HG03066 (cell line): Measurements from ENCODE around the gene ACOT7.
"Not testable (repeated sequence)": the region's sequence is repeated elsewhere in the genome, so short reads cannot be mapped to it uniquely, and the experiment has no call there.

Experiments used
- ATAC-seq: cut with Tn5 transposase; IDR thresholded peaks from one replicate; pipeline ENCODE4 v1.9.1; 2021; ENCODE audit warnings: low read depth; ENCODE audit not compliant: unreplicated experiment

Gene ACOT7

DNA sequence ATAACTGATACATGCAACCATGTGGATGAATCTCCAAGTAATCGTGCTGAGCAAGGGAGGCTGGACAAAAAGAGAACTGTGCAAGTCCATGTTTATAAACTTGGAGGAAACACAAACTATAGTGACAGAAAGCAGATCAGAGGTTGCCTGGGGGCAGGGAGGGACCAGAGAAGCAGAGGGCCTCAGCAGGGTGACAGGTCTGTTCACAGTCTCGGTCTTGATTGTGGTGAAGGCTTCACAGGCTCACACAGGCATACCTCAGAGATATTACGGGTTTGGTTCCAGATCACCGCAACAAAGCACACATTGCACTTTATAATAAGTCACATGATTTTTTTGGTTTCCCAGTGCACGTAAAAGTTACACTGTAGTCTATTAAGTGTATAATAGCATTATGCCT is 28.5 kb downstream of the ACOT7 start:
- no peak for ATAC-seq

DNA sequence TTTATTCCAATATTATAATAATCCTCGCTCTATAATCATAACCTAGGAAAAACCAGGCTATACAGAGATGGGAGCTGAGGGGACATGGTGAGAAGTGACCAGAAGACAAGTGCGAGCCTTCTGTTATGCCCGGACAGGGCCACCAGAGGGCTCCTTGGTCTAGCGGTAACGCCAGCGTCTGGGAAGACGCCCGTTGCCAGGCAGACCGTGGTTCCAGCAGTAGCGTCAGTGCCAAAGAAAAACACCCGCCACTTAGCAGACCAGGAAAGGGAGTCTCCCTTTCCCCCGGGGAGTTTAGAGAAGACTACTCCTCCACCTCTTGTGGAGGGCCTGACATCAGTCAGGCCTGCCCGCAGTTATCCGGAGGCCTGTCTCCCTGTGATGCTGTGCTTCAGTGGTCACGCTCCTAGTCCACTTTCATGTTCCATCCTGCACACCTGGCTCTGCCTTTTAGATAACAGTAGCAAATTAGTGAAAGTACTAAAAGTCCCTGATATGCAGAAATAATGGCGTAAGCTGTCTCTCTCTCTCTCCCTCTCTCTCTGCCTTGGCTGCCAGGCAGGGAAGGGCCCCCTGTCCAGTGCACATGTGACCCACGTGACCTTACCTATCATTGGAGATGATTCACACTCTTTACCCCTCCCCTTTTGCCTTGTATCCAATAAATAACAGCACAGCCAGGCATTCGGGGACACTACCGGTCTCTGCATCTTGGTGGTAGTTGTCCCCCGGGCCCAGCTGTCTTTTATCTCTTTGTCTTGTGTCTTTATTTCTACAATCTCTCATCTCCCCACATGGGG is 30.3 kb downstream of the ACOT7 start:
- not testable (repeated sequence) for ATAC-seq

DNA sequence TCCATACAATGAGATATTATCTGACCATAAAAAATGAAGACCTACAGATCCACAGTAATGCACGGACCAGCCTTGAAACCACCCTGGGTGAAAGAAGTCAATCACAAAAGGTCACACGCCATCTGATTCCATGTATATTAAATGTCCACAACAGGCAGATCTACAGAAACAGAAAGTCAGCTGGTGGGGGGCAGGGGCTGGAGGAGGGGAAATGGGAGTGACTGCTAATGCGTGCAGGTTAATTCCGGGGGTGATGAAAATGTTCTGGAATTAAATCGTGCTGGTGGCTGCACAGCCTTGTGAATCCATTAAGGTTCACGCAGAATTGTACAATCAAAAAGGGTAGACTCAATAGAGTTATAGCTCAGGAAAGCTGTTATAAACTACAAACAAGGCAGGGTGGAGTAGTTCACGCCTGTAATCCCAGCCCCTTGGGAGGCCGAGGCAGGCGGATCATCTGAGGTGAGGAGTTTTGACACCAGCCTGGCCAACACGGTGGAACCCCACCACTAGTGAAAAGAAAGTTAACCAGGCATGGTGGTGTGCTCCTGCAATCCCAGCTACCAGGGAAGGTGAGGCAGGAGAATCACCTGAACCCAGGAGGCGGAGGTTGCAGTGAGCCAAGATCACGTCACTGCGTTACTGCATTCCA is 32.3 kb downstream of the ACOT7 start:
- no peak for ATAC-seq

DNA sequence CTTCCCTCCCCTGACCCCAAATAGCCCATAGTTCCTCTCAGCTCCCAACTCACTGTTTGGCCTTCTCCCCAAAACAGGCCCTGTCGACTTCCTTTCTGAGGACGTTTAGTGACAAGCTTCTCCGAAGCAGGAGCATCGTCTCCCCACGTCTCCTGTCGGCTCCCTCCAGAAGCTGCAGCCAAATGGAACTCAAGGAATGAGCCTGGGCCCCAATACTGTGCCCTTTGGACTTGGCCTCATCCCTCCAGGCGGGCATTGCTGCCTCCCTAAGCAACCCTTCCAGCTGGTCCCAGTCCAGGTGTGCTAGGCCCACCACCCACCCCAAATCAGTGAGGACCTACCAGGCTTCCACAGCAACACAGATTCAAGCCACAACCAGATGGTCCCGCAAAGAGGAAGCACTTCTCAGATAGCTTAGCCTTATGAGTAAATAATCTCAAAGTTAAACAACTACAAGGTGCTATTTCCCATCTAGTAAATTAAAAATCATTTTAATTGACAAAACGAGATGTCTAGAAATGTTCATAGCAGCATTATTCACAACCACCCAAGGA is 33.0 kb downstream of the ACOT7 start:
- ATAC-seq, result no peak

DNA sequence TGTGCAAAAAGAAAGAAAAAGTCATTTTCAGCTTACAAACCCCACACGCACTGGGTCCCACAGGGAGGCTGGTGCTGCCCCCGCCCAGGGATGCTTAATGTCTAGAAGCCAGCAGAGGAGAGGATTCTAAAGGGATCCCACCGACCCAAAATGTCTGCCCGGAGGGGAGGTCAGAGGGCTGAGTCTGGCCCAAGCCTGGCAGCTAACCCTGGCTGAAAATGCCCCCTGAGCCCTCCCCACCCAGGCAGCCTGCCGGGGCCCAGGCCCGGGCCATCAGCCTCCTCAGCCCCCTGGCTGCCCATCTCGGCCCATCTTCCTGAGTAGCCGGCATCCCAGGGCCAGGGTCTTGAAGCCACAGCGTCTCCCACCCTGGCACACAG is 33.5 kb downstream of the ACOT7 start:
- ATAC-seq, result no peak

DNA sequence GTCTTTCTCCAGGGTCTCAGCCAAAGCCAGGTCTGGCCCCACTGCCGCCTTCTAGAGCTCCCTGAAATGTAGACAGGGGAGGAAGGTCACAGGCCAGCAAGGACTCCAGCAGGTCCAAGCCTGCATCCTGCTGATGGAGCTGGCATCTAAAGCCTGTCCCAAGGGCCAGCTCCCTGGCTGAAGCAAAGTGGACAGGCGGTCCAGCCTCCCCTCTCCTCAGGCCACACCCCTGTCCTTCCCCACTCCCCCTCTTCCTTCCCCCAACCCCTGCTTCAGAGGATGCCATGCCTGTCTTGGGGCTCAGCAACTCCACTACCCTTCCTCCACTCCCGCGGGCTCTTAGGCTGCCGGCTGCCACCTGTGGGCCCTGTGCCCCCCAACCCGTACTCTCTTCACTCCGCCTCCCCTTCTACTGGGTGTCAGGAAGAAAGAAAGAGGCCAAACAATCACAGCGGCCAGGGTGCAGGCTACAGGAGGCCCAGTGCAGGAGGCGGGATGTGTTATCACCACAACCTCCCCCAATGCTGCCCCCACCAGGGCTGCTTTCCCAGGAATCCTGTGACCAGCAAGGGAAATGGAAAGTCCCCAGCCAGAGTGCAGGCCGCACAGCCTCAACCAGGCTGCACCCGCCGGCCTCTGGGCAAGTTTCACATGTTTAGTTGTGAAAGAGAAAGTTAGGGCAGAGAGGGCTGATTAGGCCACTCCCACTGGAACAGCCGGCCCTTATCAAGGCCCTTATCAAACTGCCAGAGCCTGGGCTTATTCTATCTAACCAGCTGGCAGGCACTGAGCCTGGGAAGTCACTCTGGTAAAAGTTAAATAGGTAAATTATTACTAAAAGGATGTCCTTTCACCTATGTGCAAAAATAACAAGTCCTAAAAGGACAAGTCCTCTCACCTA is 34.1 kb downstream of the ACOT7 start:
- ATAC-seq, result peak; percentile 85

DNA sequence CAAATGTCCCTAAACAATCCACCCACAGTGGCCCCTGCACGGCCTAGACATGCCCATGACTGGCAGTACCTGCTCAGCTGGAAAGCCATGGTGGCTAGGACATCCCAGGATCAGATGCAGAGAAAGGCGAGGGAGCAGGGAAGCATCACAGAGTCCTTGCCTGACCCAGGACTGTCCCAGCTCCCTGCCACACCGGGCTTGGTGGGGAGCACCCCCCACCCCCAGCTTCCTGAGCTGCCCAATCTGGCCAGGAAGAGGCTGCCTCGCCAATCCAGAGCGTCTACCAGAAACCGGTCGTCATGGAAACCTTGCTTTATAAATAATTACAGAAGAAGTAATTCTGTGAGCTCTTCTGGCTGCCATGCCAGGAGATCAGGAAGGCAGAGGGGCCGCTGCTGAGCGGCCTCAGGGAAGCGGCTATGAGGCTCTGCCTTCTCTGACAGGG is 34.8 kb downstream of the ACOT7 start:
- ATAC-seq, result no peak

DNA sequence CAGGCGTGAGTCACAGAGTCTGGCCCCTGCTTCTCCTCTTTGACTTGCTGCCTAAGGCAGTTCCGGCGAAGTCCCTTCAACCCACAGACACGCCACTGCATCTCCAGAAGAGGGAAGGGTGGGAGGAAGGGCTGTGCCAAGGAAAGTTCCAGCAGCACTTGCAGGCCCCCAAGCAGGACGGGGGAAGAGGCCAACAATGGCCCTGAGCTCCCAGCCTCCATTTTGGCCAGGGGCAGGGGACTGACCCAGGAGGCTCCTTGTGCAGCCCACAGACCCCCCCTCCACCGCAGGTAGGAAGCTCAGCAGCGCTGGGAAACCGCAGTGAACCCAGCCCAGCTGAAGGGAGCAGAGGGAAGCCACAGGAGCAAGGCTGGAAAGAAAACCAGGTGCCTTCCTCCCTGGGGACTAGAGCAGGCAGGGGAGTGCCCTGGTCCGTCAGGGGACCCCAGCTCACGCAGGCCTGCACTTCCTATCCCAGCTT is 35.4 kb downstream of the ACOT7 start:
- ATAC-seq, result no peak

DNA sequence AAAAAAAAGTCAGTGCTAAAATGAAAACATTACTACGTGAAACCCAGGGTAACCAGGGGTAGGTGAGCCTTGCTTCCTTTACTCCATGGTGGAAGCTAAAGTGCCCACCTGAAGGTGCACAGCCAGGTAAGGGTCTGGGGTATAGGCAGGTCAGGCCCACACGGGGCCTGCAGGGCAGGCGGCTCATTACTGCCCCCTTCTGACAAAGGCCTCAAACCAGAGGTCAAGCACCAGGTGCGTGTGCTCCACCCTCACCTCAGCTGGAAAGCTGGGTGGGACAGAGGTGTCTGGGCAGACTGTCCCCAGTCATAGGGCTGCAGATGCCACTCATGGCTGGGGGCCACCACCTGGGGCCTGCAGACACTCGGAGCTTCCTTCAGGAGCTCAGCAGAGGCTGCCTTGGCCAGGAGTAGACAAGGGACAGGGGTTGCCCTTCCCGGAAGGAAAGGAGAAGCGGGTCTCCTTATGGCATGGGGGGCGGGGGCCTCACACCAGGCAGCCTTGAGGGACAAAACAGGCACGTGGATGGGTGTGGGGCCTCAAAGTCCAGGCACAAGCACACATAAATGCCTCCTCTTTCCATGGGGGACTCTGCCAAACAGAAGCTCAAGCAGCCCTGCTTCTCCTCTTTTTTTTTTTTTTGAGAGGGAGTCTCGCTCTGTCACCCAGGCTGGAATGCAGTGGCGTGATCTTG is 36.2 kb downstream of the ACOT7 start:
- ATAC-seq, result no peak

DNA sequence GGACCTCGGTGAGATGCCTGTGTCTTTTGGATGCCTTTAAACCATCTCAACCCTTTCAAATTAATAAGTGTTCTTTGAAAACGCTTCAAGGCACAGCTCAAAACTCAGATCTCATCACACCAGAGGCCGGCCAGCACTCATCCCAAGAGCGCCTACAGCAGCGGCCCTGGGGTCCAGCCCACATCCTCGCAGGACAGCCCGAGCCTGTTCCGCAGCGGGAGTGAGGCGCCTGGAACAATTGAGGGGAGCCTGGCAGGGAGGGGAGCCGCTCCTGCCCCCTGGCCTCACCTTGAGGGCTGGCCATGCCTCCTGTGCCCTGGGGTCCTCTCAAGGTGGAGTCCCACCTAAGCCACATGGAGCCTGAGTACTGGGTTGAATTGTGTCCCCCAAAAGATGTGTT is 37.9 kb downstream of the ACOT7 start:
- no peak for ATAC-seq

DNA sequence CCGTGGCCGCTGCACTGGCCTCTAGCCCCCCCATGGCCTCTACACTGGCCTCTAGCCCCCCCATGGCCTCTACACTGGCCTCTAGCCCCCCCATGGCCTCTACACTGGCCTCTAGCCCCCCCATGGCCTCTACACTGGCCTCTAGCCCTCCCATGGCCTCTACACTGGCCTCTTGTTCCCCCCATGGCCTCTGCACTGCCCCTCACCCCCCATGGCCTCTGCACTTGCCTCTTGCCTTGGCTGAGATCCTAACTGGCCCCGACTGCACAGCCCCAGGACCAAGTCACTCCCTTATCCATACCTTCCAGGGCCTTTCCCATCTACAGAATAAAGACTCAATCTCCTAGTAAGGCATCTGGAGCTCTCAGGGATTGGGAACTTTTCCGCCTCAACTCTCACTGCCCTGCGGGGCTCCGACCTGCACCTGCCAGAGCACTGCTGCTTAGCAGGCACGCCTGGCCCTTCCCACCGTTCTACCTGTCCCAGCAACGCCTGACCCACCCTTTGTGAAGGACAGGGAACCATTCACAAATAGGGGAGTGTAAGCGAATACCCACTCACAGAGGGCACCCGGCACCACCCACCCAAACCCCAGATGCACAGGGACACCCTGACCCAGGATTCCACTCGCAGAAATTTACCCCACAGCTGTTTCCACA is 38.8 kb downstream of the ACOT7 start:
- no peak for ATAC-seq

DNA sequence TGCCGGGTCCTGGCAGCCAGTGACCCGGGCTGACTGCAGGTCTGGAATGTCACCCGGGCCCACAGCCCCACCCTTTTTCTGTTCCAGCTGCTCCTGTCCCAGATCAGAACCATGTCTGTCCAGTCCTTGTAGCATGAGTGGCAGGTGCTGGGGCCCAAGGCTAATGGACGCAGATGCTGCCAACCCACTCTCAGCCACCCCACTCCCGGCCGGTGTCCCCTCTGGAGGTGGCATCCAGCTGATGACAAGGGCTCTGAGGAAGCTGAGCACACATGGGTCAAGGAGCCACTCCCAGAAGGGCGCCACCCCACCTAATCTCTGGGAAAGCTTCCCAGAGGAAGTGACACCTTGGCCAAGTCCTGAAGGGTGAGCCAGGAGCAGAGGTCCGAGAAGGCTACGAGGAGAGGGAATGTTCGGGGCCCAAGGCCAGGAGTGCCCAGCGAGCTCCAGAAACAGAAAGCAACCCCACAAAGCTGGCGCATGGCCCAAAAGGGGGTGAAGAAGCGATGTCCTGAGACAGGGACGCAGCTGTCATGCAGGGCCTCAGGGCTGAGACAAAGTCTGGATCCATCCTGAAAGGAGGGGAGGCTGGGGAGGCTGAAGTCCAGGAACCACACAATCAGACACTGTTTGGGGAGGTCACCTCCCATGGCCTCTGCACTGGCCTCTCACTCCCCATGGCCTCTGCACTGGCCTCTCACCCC is 39.5 kb downstream of the ACOT7 start:
- no peak for ATAC-seq

DNA sequence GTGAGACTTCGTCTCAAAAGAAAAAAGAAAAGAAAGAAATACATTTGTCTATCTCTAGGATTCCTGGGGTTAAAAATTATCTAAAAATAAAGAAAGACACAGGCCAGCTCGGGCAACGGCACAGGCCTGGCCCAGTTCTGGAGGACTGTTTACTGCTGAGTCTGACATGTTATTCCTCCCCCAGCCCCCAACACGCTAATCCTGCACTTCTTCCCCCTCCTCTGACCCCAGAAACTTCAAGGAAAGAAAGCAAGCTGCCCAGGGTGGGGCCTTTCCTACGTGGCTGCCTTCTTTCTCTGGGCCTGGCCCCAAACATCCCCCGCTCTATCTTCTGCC is 40.0 kb downstream of the ACOT7 start:
- ATAC-seq, result no peak

DNA sequence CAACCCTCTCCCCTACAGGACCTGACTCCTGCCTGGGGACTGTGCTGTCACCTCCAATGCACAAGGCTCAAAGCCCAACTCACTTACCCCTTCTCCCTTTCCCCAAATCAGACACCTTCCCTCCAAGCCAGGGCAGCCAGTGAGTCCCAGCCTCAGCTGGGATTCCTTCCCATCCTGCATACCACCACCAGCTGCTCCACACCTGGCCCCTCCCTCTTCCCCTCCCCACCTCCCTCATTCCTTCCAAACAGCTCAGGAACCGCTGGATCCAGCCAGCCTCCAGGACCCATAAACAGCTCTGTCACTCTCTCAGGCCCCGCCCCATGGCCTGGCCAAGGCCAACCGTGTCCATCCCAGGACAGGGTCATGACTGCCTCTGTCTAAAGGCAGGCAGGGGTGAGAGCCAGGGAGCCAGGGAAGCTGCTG is 41.4 kb downstream of the ACOT7 start:
- no peak for ATAC-seq

DNA sequence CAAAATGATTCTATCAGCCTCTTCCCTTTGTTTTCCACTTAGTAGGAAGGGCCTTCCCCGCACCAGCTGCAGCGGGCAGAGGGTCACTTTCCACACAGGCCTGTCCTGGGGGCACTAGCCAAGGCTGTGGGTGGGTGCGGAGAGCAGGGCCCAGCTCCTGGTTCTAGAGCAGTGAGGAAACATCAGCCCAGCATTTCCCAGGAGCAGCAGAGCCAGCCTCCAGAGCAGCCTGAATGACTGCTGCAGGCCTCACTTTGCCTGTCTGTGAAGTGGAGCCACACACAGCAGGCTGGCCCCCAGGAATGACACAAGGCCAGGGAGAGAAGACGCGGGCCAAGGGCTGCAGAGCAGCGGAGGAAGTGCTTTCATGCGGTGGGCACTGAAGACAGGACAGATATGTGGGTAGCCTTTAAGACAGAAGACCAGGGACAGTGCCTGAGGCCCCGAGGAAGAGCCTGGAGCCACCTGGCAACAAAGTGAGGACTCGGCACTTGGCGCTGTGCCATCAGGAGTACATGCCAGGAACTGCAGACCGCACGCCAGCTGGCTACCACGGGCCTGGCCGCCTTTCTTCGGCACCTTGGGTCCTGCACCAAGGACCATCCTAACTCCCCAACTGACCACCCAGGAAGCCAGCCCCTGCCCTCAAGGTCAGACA is 42.0 kb downstream of the ACOT7 start:
- ATAC-seq, result no peak

DNA sequence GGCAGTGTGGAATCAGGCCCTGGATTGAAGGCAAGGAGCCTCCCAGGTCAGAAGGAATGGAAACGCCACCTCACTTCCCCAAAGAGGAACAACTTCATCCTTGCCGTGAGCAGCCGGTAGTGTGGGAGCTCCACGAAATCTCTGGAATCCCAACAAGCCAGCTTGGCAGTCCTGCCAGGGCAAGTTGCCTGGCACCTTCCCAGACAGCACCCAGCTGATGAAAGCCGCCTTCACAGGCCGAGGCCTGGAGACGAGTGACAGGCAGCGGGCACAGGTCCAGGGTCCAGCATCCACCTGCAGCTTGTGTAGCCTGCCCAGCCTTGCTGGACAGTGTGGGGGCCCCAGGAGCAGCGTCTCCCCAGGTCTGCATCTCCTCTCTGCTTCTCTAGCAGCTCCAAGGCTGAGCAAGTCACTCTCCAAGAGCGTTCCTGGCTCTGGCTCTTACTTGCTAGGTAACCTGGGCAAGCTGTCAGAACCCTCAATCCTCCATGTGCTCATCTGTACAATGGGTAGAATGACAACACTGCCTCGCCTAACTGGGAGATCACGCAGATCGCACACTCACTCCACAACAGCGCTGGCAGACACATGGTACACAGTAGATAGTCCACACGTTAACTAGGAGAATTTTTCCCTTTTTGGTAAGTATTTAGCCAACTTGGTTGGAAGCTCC is 43.0 kb downstream of the ACOT7 start:
- ATAC-seq, result no peak

DNA sequence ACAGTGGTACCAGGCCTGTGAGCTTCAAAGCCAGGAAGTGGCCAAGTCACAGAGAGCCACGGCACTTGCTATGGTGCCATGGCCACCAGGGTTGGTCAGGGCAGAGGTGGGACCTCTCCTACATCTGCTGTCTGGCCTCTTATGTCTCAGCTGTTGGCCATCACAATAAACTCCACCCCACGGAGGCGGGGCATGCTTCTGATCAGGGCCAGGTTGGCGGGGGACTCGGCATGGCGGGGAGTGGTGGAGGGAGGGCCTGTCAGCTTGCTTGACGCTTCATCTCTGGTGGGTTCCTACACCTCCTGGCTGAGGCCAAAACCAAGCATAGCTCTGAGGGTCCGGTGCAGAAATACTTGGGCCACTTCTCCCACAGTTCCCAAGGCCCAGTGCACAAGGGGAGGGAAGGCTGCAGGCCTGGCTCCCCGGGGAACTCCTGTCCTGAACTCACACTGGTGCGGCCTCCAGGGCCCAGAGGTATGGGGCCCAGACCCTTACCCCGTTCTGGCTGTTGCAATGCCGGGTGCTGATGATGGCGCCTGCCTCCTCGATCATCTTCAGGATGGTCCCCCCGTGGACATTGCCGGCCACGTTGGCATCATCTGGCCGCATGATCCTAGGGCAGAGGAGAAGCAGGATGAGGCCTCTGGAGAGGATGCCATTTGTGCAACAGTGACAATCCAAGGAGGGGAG is 44.2 kb downstream of the ACOT7 start:
- no peak for ATAC-seq
